ENCODE measurements around the gene MYO19.
A peak's percentile ranks its signal among the peaks of the same experiment; 100 is the strongest.
"Not testable (repeated sequence)": the region's sequence is repeated elsewhere in the genome, so short reads cannot be mapped to it uniquely, and the experiment has no call there.

Gene MYO19

GRCh38 chr17:36481829-36482228 lies 52.8 kb downstream of the MYO19 start:
- DNase-seq: peak in 1 of 42 donors; percentile 22
- intact Hi-C loops (cut with DNase I): loop anchor here (10.0 kb wide), 2 partner anchors 63 to 507 kb away; partner anchors contain the start of gene GGNBP2

DNA sequence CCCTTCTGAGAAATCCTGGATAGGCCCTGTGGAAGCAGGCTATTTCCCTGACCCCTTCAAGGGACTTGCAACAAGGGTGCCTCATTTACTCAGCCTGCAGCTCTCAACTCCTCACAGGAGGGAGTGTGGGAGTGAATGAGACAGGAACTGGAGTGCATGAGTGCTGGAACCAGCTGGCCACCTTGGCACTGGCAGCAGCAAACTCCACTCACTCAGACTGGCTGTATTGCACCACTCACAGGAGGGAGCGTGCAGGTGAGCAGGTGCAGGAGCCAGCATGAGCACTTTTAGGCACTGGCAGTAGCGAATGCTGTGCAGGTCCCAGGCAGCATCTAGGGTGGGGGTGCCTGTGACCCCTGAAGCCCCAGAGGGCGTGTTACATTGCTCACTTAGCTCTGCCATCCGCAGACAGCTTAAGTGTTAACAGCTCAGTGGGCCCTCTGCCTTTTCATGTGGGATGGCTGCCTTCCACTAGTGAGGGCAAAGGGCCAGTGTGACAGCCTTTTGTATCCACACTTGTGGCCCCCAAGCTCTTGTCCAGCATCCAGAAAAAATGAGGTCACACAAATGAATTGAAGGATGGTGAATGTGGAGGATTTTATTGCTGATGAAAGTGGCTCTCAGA lies 59.2 kb downstream of the MYO19 start:
- intact Hi-C loops (cut with DNase I): no loop called here

DNA sequence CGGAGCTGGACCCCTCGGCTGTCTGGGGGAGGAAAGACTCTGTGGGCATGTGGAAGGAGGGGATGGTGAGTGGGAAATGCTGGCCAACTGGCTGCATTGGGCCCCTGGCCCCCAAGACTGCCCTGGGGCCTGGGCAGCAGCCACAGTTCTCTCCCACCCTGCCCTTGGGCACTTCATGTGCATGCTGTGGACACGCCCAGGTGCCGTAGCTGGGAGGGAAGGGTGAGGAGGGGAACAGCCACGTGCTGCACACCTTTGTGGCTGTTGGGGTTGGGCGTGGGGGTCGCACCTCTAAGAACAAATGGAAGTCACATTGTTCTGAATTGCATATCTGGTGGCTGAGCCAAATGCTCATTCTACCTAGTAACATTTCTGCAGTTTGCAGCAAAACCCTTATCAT lies 60.1 kb downstream of the MYO19 start:
- no peak for DNase-seq
- intact Hi-C loops (cut with DNase I): no loop called here

More for the DNA sequence above, 59.2 kb downstream of the MYO19 start:
- DNase-seq: peak in 19 of 42 donors; percentile 13 to 61 (median 34)

GRCh38 chr17:36470499-36470898 lies 64.2 kb downstream of the MYO19 start:
- intact Hi-C loops (cut with DNase I): no loop called here

GRCh38 chr17:36469733-36470132 lies 64.9 kb downstream of the MYO19 start:
- intact Hi-C loops (cut with DNase I): no loop called here

More at GRCh38 chr17:36470499-36470898, 64.2 kb downstream of the MYO19 start:
- no peak for DNase-seq

GRCh38 chr17:36468903-36469635 lies 65.6 kb downstream of the MYO19 start:
- intact Hi-C loops (cut with DNase I): no loop called here
- no peak for DNase-seq

More at GRCh38 chr17:36469733-36470132, 64.9 kb downstream of the MYO19 start:
- no peak for DNase-seq

DNA sequence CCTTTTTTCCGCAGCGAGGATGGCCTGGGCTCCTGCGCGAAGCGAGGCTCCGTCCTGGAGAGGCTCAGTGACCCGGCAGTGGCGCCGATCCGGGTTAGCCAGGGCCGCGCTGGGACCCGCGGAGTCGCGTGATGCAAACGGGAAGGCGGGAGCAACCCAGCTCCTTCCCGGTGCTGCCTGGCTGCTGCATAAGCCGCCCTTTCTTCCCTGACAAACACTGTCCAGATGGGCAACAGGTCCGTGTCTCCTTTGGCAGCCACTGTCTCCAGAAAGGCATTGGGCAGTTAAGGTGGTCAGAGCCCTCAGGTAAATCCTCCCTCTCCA lies 69.9 kb downstream of the MYO19 start:
- intact Hi-C loops (cut with DNase I): no loop called here
- DNase-seq: no peak

DNA sequence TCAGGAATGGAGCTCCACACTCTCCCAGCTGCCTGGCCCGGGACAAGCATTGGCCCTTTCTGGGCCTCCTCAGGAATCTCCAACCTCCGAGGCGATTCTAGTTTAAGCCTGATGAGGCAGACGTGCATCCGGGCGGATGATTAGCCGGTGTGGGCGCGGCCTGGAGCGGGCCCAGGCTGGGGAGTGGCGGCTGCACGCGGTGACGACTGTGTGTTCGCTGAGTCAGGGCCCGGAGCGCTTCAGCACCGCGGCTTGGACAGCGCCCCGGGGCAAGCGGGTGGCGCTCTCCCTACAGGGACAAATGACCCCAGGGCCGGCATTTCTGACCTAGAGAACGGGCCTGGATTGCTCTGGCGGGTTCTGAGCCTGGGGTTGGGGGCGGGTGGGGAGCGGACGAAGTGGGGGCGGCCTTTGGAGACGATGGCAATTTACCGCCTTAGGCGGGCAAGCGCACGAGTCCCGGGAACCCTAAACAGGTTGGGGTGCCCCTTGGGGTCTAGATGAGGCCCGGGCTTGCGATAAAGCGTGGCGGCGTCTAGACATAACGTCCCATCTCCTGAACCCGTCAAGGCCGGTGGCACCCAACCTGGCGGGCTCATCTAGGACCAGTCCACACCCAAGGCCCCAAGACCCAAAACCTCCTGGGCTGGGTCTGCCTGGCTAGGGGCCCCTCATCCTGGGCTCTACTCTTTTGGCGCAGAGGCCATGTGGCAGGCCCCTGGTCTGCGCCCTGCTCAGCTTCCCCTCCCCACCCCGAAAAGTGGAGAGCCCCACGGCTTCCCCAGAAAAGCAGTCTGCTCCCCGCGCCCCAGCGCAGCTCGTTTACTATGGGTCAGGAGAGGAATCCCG lies 70.5 kb downstream of the MYO19 start:
- peak in 16 of 42 donors; percentile 12 to 57 (median 30) for DNase-seq
- intact Hi-C loops (cut with DNase I): no loop called here

DNA sequence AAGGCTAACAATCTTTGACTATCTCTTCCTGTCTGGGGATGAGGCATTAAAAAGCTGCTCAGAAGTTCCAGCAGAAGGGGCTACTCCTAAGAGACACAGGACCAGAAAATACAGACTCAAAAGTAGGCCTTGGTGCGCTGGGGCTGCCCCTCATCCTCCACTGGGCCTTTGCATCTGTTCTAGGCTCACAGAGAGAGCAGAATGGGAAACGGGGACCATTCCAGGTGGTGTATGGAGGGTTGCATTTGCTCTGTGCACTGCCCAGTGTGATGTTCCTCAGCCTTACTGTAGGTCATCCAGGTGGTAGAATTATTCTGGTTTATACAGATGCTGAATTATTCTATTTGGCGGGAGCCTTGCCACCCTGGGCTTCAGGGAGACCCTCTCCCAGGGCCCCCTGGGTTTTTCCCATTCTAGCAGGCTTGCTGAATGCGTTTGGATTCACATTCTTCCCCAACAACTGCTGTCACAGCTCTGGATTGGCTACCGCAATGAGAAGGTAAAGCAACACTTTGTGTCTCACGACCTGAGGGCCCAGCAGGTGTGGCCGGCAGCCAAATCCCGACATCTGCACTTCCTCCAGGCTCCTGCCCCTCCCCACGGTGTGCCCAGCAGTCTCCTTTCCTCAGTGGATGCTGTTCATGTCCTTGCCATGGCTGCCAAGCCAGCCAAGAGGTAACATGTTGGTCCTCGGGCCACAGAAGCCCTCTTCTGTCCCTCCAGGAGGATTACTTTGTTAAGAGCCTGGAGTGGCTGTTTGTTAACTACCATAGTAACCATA lies 73.1 kb downstream of the MYO19 start:
- intact Hi-C loops (cut with DNase I): no loop called here
- no peak for DNase-seq

- intact Hi-C loops (cut with DNase I): no loop called here
- no peak for DNase-seq
These were observed 74.3 kb downstream of the MYO19 start for GRCh38 chr17:36460265-36460937.

GRCh38 chr17:36459601-36460000 lies 75.1 kb downstream of the MYO19 start:
- intact Hi-C loops (cut with DNase I): no loop called here
- DNase-seq: no peak

DNA sequence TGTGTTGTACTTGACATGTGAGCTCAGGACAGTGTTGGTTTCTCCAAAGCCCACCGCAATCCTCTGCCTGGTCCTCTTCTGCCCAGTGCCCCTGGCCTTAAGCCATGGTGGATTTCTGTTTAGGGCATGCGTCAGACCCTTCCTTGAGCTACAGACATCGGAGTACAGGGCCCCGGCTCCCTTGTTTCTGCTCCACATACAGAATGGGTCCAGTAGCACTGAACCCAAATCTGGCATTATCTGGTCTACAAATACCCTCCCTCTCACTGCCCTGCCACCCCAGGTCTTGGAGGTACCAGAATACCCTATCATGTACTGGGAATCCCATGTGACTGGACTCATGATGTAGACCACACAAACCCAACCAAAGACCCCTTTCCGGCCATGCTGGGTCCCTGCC lies 75.6 kb downstream of the MYO19 start:
- intact Hi-C loops (cut with DNase I): no loop called here
- no peak for DNase-seq

- intact Hi-C loops (cut with DNase I); DNase-seq: not testable (repeated sequence)
These were observed 77.0 kb downstream of the MYO19 start for GRCh38 chr17:36457701-36458100.

GRCh38 chr17:36452888-36453287 lies 81.8 kb downstream of the MYO19 start:
- DNase-seq; intact Hi-C loops (cut with DNase I): not testable (repeated sequence)

DNA sequence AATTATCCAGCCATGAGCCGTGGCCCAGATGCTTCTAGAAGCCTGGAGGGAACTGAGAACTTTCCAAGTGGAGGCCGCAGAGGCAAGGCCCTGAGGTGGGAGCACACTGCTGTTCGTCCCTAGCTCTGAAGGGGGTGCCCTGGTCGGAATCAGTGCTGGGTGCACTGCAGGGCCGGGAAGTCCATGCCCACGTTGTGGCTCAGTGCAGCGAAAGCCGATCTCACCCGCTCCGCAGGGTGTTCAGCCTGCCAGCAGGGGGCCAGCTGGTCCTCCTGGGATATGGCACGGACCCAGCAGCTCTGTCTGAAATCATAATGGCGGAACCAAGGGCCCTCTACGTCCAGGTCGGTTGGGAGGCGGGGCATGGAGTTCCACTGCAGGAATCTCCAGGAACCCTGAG lies 84.7 kb downstream of the MYO19 start:
- DNase-seq; intact Hi-C loops (cut with DNase I): not testable (repeated sequence)
